ENCODE data around the gene NDUFA5.

- TF ChIP-seq ATF3 (CRISPR knock-in tag; conservative IDR thresholded peaks at IDR 0.05) (no peak), ZNF671 (CRISPR knock-in tag; IDR thresholded peaks at IDR 0.05) (no peak), ESRRA (CRISPR knock-in tag; IDR thresholded peaks at IDR 0.05; ENCODE audit: borderline replicate concordance) (no peak), CTCF (IDR thresholded peaks at IDR 0.05) (peak; percentile 58), CREB1 (CRISPR knock-in tag; IDR thresholded peaks at IDR 0.05) (no peak), JUN (CRISPR knock-in tag; IDR thresholded peaks at IDR 0.05) (no peak), ATF2 (CRISPR knock-in tag; IDR thresholded peaks at IDR 0.05; ENCODE audit: borderline replicate concordance, low read depth) (no peak), E2F5 (CRISPR knock-in tag; IDR thresholded peaks at IDR 0.05) (no peak), ETV6 (CRISPR knock-in tag; IDR thresholded peaks at IDR 0.05) (no peak), ZBTB21 (CRISPR knock-in tag; IDR thresholded peaks at IDR 0.05; ENCODE audit: borderline replicate concordance) (no peak)
Measured at GRCh38 chr7:123494193-123494796, 63.3 kb downstream of the NDUFA5 start.
